Fibroblast of mammary gland (primary cell): Measurements from ENCODE around the gene PEX11A.

Experiments
- DNase-seq: peaks from one replicate; pipeline ENCODE4 v3.0.0-alpha.2; 2010; ENCODE audit warnings: low read depth
- H3K4me3 ChIP-seq: 2 replicates; pipeline ENCODE4 v1.5.1; 2011; ENCODE audit warnings: low read depth, mild to moderate bottlenecking, low read length, moderate library complexity; ENCODE audit not compliant: control insufficient read depth
- TF ChIP-seq, protein P1 (sequence below): conservative IDR thresholded peaks from 2 replicates; pipeline ENCODE4 v1.5.1; 2011; ENCODE audit warnings: low read depth, low read length, inconsistent platforms; ENCODE audit not compliant: control insufficient read depth, insufficient read depth

The PEX11A gene

DNA sequence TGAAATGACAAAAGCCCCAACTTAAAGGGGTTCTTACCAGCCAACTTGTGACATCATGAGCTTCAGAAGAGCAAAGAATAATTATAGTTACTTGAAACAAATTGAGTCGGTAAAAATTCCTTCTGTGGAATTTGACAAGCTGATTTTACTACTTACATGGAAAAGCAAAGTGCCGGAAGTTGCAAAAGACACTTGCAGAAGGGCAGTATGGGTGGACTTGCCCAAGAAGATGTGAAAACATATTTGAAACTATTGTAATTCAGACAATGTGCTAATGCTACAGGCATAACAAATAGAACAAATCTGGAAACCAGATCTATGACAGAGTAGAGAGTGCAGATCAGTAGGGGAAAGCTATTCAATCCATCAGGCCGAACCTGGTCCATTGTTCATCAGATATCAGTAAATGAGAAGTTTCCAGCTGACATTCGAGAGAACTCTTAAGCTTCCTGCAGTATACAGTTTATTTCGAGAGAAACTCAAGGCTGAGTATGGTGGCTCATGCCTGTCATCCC, 32.8 kb downstream of the PEX11A start:
- TF ChIP-seq, protein P1, sequence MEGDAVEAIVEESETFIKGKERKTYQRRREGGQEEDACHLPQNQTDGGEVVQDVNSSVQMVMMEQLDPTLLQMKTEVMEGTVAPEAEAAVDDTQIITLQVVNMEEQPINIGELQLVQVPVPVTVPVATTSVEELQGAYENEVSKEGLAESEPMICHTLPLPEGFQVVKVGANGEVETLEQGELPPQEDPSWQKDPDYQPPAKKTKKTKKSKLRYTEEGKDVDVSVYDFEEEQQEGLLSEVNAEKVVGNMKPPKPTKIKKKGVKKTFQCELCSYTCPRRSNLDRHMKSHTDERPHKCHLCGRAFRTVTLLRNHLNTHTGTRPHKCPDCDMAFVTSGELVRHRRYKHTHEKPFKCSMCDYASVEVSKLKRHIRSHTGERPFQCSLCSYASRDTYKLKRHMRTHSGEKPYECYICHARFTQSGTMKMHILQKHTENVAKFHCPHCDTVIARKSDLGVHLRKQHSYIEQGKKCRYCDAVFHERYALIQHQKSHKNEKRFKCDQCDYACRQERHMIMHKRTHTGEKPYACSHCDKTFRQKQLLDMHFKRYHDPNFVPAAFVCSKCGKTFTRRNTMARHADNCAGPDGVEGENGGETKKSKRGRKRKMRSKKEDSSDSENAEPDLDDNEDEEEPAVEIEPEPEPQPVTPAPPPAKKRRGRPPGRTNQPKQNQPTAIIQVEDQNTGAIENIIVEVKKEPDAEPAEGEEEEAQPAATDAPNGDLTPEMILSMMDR: no peak
- DNase-seq: no peak

DNA sequence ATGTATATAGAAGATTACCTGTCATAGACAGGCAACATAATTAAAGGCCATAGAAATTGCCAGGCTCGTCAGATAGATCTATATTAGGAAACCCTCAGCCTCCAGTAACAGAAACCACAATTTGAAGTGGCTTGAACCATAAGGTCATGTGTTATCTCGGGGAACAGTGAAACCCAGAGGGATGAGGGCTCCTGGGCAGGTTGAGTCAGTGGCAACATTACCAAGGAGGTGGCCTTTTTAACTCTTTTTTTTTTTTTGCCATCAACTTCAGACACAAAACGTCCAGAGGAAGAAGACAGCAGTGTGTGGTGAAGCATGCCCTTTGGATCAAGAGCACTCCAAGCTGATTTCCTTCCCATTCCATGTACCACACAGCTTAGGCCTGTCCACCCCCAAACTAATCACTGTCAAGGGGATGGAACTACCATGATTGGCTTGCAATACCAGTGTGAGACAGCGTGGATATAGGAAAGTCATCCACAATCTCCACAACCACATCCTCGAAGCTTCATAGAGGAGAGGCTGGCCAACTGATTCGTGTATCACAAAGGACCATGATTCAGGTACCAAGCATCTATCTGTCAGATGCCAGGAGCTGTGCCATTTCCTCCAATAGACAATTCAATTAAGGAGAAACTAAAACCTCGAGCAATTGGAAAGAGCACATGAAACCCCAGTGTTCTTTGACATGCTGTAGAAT, 34.3 kb downstream of the PEX11A start:
- peak; percentile 28 for DNase-seq
- TF ChIP-seq, protein P1: no peak

More for the DNA sequence above, 32.8 kb downstream of the PEX11A start:
- no peak overlapping the region for H3K4me3 ChIP-seq

DNA sequence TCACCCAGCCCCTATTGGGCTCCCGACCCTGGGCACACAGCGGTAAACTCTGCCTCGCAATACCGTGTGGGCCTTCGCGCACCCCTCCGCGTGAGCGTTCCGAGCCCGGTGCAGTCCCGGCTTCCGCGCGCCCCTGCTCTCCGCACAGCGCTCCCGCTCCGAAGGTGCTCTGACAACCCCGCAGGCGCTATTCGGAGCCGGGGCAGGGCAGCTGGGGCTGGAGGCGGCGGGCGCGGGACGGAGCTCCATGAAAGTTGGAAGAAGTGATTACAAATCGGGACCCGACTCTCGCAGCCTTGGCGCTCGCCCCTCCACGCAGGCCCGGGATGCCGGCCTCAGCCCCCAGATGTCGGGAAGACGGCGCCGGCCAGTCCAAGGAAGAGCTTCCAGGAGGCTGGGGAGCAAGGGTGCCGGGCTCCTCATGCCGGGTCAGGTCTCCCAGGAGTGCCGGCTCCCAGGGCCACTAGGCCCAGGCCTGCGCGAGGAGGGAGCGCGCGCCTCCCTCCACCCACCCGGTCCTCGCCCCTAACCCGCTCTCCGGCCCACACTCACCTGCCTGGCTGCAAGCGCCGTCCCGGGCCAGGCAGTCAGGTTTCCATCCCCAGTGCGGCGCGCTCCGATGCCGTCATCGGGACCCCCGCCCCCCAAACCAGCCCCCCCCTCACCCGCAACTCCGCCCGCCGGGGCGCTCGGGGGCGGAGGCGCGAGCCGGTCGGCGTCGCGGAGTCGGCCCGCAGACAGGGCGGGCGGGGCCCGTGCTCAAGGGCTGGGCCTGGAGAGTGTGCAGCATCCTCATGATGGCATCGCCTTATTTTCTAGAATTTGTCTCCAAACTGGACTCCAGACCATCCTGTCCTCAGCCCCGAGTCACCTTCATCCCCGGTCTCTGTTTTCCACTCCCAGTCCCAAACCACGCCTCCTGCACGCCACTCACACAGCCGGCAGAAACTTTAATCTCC, 35.4 kb downstream of the PEX11A start, which contains the start of gene KIF7:
Gene KIF7 (minus strand): TSS at position 621 of the 959 bp plus-strand sequence. CDS start 2,537 bp downstream, outside the sequence.
- H3K4me3 ChIP-seq: peak within 1 kb of the TSS; percentile 66
- TF ChIP-seq, protein P1: no peak
- DNase-seq: peak; percentile 40

More for the DNA sequence above, 34.3 kb downstream of the PEX11A start:
- no peak overlapping the region for H3K4me3 ChIP-seq

DNA sequence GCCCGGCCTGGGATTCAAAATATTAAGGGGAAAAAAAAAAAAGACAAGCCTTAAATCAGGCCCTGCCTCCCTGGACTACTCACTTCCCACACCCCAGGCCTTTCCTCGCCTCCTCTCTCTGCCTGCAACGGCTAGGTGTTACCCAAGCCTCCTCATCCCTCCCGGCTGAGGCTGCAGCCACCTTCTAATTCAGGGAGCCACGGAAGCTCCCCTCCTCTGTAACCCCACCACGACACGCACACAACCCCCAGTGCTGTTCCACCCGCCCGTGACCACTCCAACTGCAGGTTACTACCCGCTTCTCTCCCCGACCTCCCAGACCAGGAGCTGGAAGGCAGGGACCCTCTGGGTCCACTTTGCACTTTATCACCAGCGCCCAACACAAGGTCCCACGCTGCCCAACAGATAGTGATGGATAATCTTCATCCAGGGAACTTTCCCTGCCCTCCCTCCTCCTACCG, 36.2 kb downstream of the PEX11A start:
- TF ChIP-seq, protein P1: no peak
- peak overlapping the region; percentile 66 for H3K4me3 ChIP-seq
- DNase-seq: peak; percentile 83

DNA sequence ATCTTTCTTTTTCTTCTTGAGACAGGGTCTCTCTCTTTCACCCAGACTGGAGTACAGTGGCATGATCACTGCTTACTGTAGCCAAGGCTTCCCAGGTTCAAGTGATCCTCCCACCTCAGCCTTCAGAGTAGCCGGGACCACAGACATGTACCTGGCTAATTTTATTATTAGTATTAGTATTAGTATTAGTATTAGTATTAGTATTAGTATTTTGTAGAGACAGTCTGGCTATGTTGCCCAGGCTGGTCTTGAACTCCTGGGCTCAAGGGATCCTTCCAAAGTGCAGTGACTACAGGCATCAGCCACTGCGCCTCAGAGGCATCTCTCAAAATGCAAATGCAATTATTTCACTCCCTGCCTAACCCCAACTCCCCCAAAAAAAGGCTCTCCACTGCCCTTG, 37.0 kb downstream of the PEX11A start:
- TF ChIP-seq, protein P1: no peak
- DNase-seq: no peak
- H3K4me3 ChIP-seq: no peak overlapping the region

DNA sequence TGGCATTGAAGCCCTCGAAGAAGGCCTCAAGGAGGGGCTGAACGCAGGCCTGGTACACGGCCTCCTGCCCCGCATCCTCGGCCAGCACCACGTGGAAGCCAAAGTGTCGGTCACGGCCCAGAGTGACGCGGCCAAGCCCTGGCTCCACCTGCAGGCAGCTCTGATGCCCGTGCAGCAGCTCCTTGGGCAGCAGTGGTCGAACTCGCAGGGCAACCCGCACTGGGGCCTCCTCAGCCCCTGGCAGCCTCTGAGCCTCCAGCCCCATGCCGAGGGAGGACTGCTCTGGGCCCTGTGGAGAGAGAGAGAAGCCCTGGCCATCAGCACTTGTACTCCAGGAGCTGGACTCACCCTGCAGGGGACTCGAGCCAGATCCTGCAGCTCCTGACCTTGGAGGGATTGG, 37.9 kb downstream of the PEX11A start:
- H3K4me3 ChIP-seq: no peak overlapping the region
- no peak for DNase-seq
- TF ChIP-seq, protein P1: no peak
